Peyer's patch (tissue), 4 donors: ENCODE data around the gene PKP1.

ENCODE experiments used
- POLR2A ChIP-seq, 2 donors: fragments of 450-650 bp; IDR thresholded peaks; one replicate each; pipeline ENCODE4 v1.5.1; 2017; ENCODE audit warnings: antibody characterized with exemption in 2 of 2, mild to moderate bottlenecking in 2 of 2, moderate library complexity in 2 of 2
- TF ChIP-seq, protein P1 (sequence below), 6 experiments: fragments of 450-650 bp in 4 of 6; fragments of 200-600 bp in 2 of 6; sonication (generic) in 1 of 6; IDR thresholded peaks; one replicate each; pipeline ENCODE4 v1.5.1; 2017 to 2019; ENCODE audit warnings: antibody characterized with exemption in 6 of 6, mild to moderate bottlenecking in 3 of 6, moderate library complexity in 1 of 6

DNA sequence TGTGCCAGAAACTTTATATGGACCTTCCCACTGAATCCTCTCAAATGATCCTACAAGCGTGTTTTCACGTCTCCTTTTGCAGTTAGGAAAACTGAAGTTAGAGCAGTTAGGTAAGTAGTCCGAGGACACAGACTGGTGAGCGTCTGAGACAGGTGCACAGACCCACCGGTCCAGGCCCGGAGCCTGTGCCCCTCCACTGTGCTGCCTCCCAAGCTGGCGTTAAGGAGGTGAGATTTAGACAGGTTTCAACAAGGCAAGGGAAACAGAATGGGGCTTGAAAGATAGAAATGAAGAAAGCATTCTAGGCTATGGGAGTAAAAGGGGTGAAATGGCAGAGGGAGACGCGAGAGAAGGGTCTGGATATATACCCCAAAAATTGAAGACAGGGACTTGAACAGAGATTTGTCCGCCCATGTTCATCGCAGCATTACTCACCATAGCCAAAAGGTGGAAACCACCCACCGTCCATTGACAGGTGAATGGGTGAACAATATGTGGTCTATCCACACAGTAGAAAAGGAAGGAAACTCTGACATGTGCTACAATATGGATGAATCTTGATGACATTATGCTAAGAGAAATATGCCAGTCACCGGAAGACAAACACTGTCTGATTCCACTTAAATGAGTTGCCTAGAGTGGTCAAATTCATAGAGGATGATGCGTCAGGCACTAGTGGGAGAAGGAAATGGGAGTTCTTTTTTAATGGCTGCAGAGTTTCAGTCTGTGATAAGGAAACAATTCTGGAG lies 15.7 kb upstream of the PKP1 start:
- TF ChIP-seq, protein P1, sequence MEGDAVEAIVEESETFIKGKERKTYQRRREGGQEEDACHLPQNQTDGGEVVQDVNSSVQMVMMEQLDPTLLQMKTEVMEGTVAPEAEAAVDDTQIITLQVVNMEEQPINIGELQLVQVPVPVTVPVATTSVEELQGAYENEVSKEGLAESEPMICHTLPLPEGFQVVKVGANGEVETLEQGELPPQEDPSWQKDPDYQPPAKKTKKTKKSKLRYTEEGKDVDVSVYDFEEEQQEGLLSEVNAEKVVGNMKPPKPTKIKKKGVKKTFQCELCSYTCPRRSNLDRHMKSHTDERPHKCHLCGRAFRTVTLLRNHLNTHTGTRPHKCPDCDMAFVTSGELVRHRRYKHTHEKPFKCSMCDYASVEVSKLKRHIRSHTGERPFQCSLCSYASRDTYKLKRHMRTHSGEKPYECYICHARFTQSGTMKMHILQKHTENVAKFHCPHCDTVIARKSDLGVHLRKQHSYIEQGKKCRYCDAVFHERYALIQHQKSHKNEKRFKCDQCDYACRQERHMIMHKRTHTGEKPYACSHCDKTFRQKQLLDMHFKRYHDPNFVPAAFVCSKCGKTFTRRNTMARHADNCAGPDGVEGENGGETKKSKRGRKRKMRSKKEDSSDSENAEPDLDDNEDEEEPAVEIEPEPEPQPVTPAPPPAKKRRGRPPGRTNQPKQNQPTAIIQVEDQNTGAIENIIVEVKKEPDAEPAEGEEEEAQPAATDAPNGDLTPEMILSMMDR (IDR thresholded peaks at IDR 0.05) = no peak
- TF ChIP-seq POLR2A (IDR thresholded peaks at IDR 0.05) = no peak
